Stimulated activated CD8-positive, alpha-beta memory T cell treated with anti-CD3 and anti-CD28 coated beads, Interleukin-7, amount 100 ng/mL, for 1 hour (primary cell): Measurements from ENCODE around the gene DNAJB12.
A peak's percentile ranks its signal among the peaks of the same experiment; 100 is the strongest.
"Not testable (repeated sequence)": the region's sequence is repeated elsewhere in the genome, so short reads cannot be mapped to it uniquely, and the experiment has no call there.

Experiments
- DNase-seq, 2 donors: peaks; one replicate each; pipeline ENCODE4 v3.0.0-alpha.2; 2020; ENCODE audit warnings: low read depth in 2 of 2

The DNAJB12 gene

DNA sequence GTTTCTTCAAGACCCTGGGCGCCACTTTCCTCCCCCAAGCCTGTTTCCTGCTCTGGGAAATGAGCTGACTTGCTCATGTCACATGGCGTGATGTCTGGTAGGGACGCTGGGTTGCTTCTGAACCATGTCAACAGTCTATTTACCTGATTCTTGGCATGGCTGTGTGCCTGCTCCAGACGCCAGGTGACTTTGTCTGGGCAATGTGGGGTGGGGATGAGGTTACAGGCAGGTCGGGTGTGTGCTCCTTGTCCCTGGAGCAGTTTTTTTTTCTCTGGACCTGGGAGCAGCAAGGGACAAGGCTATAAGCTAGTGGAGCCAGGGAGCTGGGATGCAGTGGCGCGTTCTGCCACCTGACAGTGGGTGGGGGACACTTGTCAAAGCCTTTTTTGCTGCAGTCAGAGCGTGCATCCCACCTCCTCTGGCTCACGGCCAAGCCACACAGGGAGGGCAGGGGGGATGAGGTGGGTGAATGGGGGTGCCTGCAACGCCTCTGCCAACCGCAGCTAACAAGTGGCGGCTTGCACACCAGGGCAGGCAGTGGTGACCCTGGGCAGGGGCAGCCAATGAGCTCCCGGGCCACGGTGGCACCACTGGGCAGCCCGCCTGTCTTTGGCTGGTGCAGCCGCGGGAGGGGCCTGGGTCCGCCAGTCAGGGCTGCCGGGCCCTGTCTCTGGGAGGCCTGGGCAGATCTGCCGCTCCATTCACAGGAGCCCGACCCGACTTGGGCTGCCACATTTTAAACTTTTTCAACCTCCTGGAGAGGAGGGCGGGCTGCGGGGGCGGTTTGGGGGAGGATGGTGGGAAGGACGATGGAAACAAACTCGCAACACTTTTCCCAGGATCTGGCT lies 22.9 kb downstream of the DNAJB12 start:
- peak; percentile 67 to 73 for DNase-seq

DNA sequence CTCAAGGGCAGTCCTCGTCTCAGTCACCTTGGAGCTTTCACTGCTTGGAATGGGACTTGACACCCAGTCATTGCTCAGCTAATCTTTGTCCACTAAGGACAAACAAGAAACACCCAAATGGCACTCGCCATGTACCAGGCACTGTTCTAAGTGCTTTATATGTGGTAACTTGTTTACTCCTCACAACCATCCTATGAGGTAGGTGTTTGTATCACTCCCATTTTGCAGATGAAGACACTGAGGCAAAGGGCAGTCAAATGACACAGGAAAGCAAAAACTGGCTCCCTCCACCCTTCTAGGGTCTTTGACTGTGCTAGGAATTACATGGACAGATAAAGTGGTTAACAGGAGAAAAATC lies 24.7 kb downstream of the DNAJB12 start:
- no peak for DNase-seq

DNA sequence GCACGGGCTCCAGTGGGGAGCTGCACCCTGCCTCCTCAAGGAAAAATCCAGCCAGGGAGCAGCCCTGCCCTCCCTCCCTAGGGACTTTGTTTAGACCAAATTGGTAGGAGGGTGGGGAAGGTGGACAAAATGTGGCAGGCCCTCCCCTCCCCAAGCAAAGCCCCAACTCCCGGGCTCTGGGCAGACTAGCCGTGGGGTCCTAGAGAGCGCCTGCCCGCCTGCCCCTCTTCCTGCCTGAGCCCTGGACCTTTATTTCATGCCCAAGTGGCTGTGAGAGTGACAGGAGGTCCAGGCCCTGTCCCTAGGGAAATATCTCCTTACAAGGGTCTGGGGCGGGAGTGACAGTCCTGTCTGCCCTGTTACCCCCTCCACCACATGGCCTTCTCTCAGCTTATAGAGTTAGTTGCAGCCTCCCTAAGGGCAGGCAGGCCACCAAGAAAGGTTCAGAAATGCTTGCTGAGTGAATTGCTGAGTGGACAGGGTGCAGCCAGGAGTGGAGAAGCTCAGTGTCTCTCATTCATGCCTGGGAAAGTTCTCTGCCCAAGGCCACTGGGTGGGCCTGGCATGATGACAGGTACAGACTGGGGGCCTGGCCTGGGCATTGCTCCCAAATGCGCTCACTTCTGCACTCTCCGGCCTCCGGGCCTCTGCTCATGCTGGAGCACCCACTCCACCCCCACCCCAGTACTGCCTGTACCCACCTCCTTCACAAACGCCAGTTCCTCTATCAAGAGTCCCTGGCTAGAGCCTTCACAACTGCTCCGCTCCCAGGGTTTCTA lies 25.2 kb downstream of the DNAJB12 start:
- no peak for DNase-seq

DNA sequence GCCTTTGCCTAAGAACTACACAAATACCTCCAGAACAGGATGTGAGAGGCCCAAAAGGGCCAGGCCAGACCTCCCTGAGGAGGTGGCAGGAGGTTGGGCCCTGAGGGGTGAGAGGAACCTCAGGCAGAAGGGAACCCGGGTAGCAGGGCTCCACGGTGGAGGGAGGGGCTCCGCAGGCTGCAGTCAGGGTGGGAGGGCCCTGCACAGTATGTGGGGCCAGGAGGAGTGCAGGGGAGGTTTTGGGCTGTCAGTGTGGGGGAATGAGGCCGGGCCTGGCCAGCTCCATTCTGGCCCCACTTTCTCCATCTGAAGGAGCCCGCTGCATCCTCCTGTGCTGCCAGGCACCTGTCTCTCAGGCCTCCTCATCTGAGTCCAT lies 25.9 kb downstream of the DNAJB12 start:
- no peak for DNase-seq

DNA sequence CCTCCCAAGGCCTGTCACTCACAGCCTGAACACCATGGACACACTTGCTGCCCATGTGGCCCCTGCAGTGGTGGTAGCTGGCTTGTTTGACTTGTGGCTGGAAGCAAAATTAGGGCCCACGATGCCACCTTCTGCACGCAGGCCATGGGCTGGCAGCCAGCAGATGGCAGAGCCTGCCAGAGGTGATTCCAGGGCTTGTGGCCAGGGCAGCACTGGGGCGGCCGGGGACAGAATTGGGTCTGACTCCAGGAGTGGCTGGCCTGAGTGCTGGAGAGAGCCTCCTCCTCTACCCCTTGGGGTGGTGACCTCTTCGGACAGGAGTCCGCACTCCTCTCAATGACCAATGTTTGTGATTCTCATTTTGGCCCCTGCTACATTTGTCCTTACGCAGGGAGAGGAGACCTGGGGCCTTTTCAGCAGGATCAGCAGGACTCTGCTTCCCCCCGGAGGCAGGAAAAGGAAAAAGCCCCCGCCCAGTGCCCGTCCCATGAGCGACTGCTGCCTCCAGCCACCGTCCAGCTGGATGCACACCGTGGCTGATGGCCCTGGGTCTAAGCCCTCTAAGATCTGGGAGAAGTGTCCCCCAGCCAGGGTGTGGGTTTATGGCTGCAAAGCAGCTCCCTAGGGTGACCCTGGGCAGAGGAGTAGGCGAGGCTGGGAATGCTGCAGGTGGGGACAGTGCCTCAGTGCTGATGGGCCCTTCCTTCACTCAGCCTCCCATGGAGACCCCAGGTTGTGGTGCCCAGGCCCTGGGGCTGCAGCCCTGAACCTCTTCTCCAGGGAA lies 26.5 kb downstream of the DNAJB12 start:
- DNase-seq = no peak

DNA sequence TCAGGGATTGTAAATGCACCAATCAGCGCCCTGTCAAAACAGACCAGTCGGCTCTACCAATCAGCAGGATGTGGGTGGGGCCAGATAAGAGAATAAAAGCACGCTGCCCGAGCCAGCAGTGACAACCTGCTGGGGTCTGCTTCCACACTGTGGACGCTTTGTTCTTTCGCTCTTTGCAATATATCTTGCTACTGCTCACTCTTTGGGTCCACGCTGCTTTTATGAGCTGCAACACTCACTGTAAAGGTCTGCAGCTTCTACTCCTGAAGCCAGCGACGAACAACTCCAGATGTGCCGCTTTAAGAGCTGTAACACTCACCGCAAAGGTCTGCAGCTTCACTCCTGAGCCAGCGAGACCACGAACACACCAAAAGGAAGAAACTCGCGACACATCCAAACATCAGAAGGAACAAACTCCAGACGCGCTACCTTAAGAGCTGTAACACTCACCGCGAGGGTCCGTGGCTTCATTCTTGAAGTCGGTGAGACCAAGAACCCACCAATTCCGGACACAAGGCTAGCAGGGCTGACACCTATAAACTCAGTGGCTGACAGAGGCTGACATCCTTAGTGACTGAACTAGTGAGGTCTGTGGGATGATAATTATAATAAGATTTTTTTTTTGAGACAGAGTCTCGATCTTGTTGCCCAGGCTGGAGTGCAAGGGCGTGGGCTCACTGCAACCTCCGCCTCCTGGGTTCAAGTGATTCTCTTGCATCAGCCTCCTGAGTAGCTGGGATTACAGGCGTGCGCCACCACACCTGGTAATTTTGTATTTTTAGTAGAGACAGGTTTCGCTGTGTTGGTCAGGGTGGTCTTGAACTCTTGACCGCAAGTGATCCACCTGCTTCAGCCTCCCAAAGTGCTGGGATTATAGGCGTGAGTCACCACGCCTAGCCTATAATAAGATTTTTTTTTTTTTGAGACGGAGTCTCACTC lies 27.8 kb downstream of the DNAJB12 start:
- DNase-seq = not testable (repeated sequence)

DNA sequence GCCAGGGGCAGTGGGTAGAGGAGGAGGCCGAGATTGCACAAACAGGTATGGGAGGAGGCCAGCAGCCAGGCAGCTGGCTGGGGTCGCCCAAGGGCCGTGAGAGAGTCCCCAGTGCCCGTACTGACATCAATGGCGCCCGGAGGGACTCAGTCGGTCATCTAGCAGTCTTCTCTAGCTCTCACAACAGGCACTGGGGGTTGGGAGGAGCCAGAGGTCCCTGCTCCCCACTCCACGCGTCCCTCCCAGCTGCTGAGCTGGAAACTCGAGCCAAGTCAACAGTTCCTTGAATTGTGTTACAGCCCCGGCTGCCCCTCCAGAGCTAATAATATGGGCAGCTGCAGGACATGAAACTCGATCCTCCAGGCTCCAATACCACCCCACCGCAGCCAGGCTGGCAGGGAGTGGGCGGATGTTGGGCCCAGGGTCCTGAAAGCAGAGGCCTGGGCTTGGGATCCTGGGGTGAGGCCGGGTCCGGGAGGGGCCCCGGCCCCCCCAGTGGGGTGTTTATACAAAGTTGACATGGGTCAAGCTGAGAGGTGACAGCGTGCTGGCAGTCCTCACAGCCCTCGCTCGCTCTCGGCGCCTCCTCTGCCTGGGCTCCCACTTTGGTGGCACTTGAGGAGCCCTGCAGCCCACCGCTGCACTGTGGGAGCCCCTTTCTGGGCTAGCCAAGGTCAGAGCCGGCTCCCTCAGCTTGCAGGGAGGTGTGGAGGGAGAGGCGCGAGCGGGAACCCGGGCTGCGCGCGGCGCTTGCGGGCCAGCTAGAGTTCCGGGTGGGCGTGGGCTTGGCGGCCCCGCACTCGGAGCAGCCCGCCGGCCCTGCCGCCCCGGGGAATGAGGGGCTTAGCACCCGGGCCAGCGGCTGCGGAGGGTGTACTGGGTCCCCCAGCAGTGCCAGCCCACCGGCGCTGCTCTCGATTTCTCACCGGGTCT lies 29.2 kb downstream of the DNAJB12 start:
- not testable (repeated sequence) for DNase-seq

DNA sequence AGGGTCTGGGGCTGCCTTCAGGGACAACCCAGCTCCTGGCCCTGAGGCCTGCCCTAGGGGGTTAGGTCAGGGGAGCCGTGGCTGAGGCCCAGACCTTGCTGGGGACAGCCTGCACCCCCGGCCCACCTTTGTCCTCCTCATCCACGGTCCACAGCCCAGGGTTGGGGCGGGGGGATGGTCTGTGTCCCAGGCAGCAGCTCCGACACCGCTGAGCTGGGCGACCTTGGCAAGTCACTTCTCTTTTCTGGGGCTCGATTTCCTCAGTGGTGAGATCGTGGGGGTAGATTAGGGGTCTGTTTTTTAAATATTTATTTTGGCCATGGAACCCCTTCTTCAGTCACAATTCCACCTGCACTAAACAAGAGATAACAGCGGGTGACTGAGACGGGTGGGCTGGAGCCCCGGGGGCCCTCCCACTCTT lies 30.9 kb downstream of the DNAJB12 start:
- no peak for DNase-seq

DNA sequence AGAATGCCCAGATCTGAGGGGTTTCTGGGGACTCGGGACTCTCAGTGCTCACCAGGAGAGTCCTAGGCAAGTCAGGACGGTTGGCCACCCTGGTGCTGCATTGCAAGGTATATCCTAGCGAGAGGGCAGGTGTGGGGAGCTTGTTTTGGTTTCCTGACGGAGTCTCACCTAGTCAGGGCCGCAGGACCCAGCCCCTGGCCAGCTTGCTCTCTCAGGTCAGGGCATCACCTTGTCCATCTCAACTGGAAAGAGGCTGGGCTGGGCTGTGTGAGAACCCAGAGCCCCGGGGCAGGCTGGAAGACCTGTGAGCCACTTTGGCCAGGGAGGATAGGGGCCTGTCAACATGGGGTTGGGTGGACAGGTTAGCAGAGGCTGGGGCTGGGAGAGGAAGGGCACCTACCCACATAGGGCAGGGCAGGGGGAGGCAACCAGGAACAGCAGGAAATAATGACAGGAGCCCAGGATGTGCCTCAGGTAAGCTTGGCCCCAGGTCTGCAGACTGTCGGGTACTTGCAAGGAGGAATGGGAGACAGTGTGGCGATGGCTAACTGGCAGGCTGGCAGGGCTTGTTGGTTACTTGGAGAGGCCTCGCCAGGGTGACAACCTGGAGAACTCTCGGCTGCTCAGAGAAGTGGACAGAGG lies 31.5 kb downstream of the DNAJB12 start:
- DNase-seq = no peak

DNA sequence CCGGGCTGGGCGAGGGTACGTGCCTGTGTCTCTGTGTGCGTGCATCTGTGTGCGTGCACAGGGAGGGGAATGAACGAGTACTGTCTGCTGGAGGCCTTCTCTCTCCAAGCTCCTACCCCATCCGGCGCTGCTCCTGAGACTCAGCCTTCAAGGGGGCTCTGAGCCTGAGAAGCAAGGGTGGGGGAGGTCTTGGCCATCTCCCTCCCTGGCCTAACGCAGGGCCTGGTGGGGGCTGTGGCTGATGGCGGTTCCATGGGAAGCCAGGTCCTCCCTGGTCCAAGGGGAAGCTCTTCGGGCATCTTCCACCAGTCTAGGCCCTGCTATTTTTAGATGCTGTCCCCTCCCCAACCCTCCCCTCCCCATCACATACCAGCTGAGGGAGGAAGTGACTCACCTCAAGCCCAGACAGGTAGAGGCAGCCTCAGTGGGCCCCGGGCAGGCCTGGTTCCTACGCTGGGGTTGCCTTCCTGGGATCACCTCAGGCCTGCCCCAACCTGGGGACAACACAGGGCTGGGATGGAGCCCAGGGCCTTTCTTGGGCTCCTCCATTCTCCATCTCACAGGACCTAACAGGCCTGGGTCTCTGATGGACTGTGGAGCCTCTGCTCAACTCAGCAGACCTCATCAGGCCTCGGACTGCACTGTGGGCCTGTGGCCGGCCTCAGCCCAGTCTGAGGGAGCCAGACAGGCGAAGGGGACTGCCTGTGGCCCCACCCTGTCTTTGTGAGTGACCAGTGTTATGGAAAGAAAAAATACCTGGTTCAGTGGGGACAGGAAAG lies 32.2 kb downstream of the DNAJB12 start:
- DNase-seq = no peak

DNA sequence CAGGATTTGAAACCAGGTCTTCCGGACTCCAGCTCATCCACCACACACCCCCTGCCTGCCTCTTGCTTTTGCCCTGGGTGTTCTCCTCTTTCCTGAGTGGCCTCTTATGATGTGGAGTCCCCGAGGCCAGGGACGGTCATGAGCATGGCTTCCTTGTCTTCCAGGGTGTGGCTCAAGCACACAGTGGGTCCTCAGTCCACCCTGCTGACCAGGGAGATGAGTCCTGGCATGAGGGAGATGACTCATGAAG lies 32.8 kb downstream of the DNAJB12 start:
- DNase-seq = no peak

DNA sequence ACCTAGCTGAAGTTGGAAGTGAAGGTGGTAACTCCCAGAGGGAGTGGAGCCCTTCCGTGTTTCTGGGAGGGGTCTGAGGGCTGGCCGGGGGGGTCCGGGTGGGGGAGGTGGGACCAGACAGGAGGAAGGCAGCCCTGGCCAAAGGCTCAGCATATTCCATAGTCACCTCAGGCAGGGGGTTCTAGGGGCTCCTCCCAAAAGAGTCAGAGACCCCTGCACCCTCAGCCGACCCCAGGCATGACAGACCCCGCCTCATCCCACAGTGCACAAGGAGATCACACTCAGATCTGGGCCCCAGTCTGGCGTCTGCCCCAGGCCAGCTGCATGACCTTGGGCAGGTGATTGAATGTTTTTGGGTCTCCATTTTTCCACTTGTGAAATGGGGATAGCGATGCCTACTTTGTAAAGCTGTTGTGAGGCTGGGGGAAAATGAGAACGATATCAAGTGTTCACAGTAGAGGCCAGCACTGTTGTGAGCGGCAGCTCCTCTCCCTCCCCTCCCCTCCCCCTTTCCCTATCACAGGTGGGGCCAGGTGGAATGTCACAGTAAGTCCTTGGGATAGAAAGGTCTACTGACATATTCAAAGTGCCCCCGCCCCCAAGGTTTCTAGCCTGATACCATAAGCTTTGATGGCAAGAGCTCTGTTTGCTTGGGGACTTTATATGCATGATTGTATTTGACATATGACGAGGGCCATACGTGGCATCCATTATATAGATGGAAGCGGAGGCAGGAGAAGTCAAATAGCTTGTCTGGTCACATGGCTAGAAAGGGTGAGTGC lies 33.3 kb downstream of the DNAJB12 start:
- DNase-seq = no peak

DNA sequence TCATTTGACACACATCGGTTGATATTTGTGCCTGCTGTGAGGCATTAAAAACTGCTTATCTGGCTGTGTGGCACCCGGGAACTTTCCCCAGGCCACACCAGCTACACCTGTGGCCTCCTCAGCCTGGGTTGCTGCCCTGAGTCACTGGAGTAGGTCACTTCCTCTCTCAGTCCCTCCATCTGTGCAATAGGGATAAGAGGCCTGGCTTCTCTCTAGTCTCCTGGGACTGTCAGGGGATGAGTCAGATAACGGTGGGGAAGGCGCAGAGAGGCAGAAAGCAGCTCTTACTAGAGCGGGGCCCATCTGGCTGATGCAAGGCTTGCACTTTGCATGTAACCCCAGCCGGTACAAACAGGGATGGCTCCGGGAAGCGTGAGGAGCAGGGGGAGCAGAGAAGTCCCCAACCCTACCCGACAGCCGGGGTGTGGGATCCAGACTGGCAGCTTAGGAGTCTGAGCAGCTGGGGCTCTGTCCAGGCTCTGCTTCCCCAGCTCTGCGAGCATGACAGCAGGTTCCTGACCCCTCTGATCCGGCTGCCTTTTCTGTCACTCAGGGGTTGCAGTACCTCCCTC lies 34.0 kb downstream of the DNAJB12 start:
- no peak for DNase-seq

DNA sequence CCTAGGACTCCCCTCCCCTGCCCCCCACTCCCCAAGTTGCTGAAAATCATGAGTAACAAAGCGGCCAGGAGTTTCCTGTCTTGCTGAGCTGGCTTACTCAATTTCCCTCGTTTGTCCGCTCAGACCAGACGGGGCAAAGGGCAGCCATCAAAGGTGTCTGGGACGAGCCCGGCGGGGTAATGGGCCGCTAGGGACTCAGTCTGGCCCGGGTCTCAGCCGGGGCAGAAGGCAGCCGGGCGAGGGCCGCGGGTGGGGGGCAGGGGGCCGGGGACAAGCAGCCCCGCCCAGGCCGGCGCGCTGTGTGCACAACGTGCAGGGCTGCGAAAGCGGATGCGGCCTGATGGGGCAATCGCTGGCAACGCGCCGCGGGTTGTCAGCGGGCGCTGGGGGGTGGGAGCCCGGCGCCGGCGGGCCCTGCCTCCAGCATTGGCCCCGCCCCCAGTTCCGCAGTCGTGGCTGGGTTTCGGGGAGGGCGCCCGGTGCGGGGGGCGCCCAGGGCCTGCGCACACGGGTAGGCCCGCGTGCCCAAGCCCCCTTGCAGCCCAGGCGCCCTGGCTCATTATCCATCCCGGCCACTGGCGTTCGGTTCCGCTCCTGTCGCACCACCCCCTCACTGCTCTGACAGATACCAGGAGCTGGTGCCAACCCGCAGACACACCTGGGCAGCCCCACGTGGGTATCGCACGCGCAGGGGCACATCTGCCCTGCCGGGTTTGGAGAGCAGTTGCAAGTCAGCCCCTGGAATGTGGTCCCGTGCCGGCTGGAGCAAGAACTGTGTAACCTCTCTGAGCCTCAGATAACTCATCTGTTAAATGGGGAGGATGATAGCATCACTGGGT lies 35.1 kb downstream of the DNAJB12 start:
- peak; percentile 65 to 70 for DNase-seq

DNA sequence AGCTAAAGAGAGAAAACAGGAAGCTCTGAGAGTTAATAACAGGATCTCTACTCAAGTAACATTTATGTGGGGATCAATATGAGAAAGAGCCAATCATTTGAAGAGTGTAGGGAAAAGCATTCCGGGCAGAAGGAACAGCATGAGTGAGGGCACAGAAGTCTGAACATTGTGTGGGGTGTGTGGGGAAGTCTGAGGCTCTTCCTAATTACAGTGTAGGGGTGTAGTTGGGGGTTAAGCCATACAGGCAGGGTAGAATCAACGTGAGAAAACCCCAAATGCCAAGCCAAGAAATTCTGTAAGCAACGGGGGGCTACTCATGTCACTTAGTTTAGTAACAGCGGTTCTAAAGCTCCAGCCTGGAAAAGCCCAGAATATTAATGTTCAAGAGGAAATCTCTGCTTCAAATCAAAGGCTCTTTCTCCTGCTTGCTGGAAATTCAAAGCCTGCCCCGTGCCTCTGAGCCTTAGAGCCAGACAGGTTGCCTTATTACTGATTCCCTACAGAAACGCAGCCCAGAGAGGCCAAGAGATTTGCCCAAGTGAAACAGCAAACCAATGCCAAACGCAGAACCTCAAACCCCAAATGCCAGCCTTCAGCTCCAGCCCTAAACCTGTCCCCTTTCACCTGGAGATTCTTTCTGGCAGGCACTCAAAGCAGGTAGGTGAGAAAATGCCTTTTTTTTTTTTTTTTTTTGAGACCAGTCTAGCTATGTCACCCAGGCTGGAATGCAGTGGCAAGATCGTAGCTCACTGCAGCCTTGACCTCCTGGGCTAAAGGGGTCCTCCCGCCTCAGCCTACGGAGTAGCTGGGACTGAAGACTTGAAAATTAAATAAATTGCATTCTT lies 36.1 kb downstream of the DNAJB12 start:
- DNase-seq = no peak

DNA sequence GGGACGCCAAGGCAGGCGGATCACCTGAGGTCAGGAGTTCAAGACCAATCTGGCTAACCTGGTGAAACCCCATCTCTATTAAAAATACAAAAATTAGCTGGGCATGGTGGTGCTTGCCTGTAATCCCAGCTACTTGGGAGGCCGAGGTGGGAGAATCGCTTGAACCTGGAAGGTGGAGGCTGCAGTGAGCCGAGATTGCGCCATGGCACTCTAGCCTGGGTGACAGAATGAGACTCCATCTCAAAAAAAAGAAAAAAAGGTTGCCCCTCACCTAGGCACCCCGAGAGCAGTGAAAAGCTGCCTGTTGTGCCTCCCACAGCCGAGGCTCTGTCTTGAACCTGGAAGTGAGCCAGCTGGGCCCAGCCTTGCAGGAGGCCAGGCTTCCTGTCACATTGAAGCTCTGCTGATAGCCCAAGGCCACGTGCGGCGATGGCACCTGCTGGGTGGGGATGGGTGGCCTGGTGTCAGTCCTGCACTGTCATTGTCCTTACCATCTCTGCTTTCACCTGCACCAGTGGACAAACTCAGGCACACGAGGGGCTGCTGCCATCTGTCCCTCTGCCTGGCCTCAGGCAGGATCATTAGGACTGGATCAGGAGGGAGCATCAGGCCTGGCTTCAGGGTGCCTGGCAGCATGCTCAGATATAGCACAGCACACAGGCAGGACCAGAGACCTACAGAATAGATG lies 37.8 kb downstream of the DNAJB12 start:
- DNase-seq = no peak
